Peyer's patch (tissue), 4 donors: ENCODE measurements around the gene DNAH14.
"Not testable (repeated sequence)": the region's sequence is repeated elsewhere in the genome, so short reads cannot be mapped to it uniquely, and the experiment has no call there.

Source experiments
- POLR2A ChIP-seq, 2 donors: fragments of 450-650 bp; IDR thresholded peaks; one replicate each; pipeline ENCODE4 v1.5.1; 2017; ENCODE audit warnings: antibody characterized with exemption in 2 of 2, mild to moderate bottlenecking in 2 of 2, moderate library complexity in 2 of 2
- TF ChIP-seq, protein P1 (sequence below), 6 experiments: fragments of 450-650 bp in 4 of 6; fragments of 200-600 bp in 2 of 6; sonication (generic) in 1 of 6; IDR thresholded peaks; one replicate each; pipeline ENCODE4 v1.5.1; 2017 to 2019; ENCODE audit warnings: antibody characterized with exemption in 6 of 6, mild to moderate bottlenecking in 3 of 6, moderate library complexity in 1 of 6

DNA sequence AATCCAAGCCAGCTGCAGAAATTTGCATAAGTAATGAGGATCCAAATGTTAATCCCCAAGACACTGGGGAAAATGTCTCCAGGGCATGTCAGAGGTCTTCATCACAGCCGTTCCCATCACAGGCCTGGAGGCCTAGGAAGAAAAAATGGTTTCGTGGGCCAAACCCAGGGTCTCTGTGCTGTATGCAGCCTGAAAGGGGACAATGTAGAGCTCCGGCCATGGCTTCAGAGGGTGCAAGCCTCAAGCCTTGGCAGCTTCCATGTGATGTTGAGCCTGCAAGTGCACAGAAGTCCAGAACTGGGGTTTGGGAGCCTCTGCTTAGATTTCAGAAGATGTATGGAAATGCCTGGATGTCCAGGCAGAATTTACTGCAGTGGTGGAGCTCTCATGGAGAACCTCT is 247.9 kb downstream of the DNAH14 start:
- TF ChIP-seq, protein P1, sequence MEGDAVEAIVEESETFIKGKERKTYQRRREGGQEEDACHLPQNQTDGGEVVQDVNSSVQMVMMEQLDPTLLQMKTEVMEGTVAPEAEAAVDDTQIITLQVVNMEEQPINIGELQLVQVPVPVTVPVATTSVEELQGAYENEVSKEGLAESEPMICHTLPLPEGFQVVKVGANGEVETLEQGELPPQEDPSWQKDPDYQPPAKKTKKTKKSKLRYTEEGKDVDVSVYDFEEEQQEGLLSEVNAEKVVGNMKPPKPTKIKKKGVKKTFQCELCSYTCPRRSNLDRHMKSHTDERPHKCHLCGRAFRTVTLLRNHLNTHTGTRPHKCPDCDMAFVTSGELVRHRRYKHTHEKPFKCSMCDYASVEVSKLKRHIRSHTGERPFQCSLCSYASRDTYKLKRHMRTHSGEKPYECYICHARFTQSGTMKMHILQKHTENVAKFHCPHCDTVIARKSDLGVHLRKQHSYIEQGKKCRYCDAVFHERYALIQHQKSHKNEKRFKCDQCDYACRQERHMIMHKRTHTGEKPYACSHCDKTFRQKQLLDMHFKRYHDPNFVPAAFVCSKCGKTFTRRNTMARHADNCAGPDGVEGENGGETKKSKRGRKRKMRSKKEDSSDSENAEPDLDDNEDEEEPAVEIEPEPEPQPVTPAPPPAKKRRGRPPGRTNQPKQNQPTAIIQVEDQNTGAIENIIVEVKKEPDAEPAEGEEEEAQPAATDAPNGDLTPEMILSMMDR (IDR thresholded peaks at IDR 0.05), result not testable (repeated sequence)
- TF ChIP-seq POLR2A (IDR thresholded peaks at IDR 0.05), result not testable (repeated sequence)
